ENCODE data around the gene SLC7A10.

Gene SLC7A10

GRCh38 chr19:33254245-33254824 is 28.7 kb upstream of the SLC7A10 start:
- no peak for DNase-seq (ENCODE audit: low spot score)

GRCh38 chr19:33252971-33253370 is 27.3 kb upstream of the SLC7A10 start:
- DNase-seq (ENCODE audit: low spot score): no peak

GRCh38 chr19:33252418-33252962 is 26.8 kb upstream of the SLC7A10 start:
- DNase-seq (ENCODE audit: low spot score): no peak

- no peak for DNase-seq (ENCODE audit: low spot score)
These were observed 26.0 kb upstream of the SLC7A10 start for GRCh38 chr19:33251526-33252090.

- DNase-seq (ENCODE audit: low spot score): no peak
These were observed 25.4 kb upstream of the SLC7A10 start for GRCh38 chr19:33251076-33251475.

GRCh38 chr19:33250500-33250899 is 24.9 kb upstream of the SLC7A10 start:
- DNase-seq (ENCODE audit: low spot score): no peak

GRCh38 chr19:33249740-33250366 is 24.2 kb upstream of the SLC7A10 start:
- DNase-seq (ENCODE audit: low spot score): no peak

- peak; percentile 35 for DNase-seq (ENCODE audit: low spot score)
These were observed 23.4 kb upstream of the SLC7A10 start for GRCh38 chr19:33248954-33249613.

- no peak for DNase-seq (ENCODE audit: low spot score)
These were observed 22.9 kb upstream of the SLC7A10 start for GRCh38 chr19:33248553-33248953.

- DNase-seq (ENCODE audit: low spot score): no peak
These were observed 22.5 kb upstream of the SLC7A10 start for GRCh38 chr19:33248104-33248503.

- DNase-seq (ENCODE audit: low spot score): no peak
These were observed 21.8 kb upstream of the SLC7A10 start for GRCh38 chr19:33247441-33247819.

GRCh38 chr19:33246709-33247440 is 21.2 kb upstream of the SLC7A10 start:
- DNase-seq (ENCODE audit: low spot score): no peak

GRCh38 chr19:33245948-33246708 is 20.5 kb upstream of the SLC7A10 start:
- no peak for DNase-seq (ENCODE audit: low spot score)

- no peak for DNase-seq (ENCODE audit: low spot score)
These were observed 17.3 kb upstream of the SLC7A10 start for GRCh38 chr19:33242911-33243310.

- DNase-seq (ENCODE audit: low spot score): no peak
These were observed 16.5 kb upstream of the SLC7A10 start for GRCh38 chr19:33242131-33242530.

GRCh38 chr19:33241530-33242101 is 16.0 kb upstream of the SLC7A10 start:
- DNase-seq (ENCODE audit: low spot score): no peak

GRCh38 chr19:33241091-33241529 is 15.5 kb upstream of the SLC7A10 start:
- DNase-seq (ENCODE audit: low spot score): no peak

- DNase-seq (ENCODE audit: low spot score): no peak
These were observed 14.6 kb upstream of the SLC7A10 start for GRCh38 chr19:33240181-33240771.

- no peak for DNase-seq (ENCODE audit: low spot score)
These were observed 13.7 kb upstream of the SLC7A10 start for GRCh38 chr19:33239223-33239975.

All from kidney tubule cell (primary cell).